ENCODE results near the gene CYP26B1.
A peak's percentile ranks its signal among the peaks of the same experiment; 100 is the strongest.

Gene CYP26B1

GRCh38 chr2:72141032-72141645 is 6.5 kb downstream of the CYP26B1 start:
- DNase-seq (ENCODE audit: low spot score) = no peak

DNA sequence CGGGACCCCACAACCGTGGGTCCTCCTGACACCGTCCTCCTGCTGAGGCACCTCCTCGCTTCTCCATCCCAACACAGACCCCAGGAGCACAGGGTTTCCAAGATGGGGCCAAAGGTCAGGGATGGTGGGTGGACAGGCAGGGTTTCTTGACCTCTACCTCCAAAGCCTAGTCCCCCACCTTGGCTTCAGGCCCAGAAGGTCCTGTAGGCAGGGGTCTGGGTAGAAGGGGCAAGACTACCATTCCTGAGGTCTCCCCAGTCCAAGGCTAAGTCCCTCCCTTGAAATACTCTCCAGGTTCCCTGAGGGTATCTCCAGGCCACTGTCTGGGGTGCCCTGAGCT is 7.1 kb downstream of the CYP26B1 start:
- DNase-seq (ENCODE audit: low spot score) = no peak

DNA sequence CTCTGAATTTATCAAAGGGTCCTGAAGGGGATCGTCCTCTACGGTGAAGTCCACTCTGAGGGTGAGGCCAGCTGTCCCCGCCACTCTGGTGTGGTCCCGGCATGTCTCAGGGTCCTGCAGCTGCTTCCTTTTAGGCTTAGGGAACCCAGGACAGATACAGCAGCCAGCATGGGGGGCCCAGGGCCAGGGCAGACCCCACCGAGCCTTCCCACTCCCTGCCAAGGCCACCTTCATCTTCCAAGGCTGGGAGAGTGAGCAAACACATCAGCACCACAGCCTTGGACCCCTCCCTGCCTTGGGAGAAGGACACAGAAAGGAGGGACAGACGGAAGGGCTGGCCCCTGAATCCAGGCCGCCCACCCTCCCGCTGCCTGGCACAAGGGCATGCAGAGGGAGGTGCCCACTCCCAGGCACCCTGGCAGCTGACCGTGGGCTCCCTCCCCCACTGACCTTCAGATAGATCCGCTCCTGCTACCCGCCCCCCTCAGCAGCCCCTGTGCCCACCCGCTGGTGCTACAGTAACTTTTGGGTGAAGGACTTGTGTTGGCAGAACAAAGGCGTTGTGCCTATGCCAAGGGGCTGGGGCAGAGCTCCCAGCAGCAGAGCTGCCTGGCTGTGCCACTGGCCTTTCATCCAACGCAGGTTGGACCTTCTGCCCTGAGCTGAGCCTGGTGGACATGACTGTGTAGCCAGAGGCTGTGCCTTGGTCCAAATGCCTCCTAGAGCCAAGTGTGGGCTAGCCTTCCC is 7.6 kb downstream of the CYP26B1 start:
- no peak for DNase-seq (ENCODE audit: low spot score)

DNA sequence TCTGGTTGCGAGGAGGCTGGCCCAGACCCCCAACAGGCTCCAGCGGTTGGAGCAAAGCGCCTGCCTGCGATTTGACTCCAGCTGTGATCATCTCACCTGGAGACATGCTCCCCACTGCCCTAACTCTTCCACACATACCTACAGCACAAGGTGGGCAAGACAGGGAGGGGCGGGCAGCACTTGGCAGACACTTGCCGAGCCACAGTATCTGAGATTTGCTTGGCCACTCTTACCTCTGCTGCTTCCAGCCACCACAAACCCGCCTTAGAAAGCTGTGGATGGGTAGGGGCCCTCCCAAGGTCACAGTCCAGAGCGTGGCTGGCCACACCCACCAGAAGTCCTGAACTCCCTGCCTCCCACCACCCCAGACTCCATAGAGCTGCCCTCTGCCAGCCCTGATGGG is 8.2 kb downstream of the CYP26B1 start:
- DNase-seq (ENCODE audit: low spot score) = no peak

GRCh38 chr2:72138921-72139381 is 8.7 kb downstream of the CYP26B1 start:
- no peak for DNase-seq (ENCODE audit: low spot score)

GRCh38 chr2:72138011-72138881 is 9.4 kb downstream of the CYP26B1 start:
- DNase-seq (ENCODE audit: low spot score) = no peak

DNA sequence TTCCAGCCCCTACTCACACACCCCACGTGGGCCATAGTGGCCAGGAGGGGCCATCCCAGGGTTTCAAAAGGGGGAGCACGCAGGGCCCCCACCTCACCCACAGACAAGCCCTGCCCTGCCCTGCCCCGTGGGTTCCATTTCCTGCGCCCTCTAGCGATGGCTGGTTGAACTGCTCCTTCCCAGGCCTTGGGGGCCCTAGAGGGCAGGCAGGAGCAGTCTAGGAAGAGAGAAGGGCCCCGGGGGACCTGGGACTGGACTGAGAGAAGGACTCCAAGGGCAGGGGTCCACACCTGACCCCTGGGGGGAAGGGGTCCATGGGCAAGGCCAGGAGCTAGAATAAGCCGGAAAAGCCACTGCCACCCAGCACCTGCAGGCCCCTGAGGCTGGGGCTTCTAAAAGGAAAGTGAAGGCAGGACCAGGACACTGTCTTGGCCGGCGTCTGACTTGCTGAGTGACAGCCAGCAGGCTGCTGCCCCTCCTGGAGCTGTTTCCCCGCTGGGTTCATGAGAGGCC is 10.1 kb downstream of the CYP26B1 start:
- peak; percentile 65 for DNase-seq (ENCODE audit: low spot score)

- DNase-seq (ENCODE audit: low spot score) = no peak
Observed at GRCh38 chr2:72136933-72137497, 10.6 kb downstream of the CYP26B1 start.

- DNase-seq (ENCODE audit: low spot score) = no peak
Observed at GRCh38 chr2:72136331-72136730, 11.3 kb downstream of the CYP26B1 start.

- no peak for DNase-seq (ENCODE audit: low spot score)
Observed at GRCh38 chr2:72135921-72136320, 11.7 kb downstream of the CYP26B1 start.

- DNase-seq (ENCODE audit: low spot score) = no peak
Observed at GRCh38 chr2:72134997-72135800, 12.5 kb downstream of the CYP26B1 start.

DNA sequence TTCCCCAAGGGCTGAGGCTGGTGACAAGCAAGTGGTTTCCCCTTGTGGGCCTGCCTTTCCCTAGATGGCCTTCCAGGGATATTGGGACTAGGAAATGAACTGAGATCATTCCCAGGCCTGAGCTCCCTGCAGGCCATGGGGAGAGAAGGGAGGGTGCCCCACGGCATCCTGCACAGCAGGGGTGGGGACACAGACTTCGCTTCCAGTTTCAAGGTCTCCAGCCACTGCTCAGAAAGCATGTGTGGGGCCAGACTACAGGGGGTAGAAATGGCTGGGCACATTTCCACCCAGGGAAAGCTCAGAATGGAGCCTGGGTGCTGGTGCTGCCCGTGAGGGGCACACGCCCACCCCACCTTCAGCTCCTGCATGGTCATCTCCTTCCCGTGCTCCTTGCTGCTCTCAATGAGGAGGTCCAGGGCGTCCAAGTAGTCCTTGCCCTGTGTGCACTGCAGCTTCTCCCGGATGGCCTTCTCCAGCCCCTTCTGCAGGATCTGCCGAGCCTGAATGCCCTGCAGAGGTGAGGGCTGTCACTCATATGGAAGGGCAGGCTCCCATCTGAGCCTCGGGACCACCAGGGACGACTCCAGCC is 13.2 kb downstream of the CYP26B1 start:
- DNase-seq (ENCODE audit: low spot score) = no peak

DNA sequence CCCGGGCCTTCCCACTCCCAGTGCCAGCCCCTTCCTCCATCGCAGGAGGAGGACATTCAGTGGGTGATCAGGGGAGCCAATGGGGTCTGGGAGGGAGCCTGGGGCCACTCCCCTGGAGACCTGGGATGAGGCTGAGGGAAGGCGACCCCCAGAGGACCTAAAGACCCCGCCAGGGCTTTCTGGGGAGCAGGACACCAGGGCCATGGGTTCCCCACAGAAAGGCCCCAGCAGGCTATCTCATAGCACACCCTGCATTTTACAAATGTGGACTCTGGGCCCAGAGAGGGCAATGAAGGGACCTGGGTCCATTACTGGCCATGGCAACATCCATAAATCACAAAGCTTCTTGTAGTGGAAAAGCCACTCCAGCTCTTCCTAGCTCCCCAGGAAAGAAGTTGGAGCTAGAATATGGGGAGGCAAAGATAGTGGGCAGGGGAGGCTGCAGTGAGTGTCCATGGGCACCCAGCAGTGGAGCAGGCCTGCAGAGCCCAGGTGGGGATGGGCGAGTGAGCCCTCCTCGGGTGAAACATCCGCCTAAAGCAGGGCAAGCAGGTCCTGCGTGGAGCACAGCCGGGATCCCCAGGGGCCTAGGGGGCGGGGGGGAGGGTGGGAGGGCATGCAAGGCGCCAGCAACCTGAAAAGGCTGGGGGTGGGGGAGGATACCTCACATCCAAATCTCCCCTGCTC is 13.8 kb downstream of the CYP26B1 start:
- no peak for DNase-seq (ENCODE audit: low spot score)

DNA sequence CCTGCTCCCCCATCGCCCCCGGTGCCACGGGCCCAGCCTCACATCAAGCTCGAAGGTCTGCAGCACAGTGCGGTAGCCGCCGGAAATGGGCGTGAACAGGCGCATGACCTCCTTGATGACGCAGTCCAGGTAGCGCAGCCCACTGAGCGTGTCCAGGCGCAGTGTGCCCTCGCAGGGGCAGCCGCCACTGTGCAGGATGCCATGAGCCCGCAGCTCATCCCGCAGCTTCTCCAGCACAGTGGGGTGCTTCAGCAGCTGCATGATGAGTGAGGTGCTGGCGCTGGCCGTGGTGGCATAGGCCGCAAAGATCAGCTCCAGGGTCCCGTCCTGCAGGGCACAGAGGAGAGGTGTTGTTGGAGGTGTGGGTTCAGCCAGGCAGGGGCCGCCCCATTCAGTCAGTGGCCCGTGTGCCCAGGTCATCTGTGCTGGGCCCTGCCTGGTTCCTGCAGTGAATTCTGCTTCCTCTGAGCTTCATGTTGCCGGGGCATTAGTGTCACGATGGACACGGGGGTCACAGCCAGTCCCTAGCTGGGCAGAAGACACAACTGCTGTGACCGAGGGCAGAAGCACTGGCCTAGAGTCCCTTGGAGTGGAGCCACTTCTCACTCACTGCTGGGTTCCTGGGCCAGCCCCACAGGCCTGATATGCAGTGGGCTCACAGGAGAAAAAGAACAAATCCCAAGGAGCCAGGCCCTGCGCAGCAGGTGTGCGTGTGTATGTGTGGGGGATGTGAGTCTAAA is 14.5 kb downstream of the CYP26B1 start:
- DNase-seq (ENCODE audit: low spot score) = no peak

DNA sequence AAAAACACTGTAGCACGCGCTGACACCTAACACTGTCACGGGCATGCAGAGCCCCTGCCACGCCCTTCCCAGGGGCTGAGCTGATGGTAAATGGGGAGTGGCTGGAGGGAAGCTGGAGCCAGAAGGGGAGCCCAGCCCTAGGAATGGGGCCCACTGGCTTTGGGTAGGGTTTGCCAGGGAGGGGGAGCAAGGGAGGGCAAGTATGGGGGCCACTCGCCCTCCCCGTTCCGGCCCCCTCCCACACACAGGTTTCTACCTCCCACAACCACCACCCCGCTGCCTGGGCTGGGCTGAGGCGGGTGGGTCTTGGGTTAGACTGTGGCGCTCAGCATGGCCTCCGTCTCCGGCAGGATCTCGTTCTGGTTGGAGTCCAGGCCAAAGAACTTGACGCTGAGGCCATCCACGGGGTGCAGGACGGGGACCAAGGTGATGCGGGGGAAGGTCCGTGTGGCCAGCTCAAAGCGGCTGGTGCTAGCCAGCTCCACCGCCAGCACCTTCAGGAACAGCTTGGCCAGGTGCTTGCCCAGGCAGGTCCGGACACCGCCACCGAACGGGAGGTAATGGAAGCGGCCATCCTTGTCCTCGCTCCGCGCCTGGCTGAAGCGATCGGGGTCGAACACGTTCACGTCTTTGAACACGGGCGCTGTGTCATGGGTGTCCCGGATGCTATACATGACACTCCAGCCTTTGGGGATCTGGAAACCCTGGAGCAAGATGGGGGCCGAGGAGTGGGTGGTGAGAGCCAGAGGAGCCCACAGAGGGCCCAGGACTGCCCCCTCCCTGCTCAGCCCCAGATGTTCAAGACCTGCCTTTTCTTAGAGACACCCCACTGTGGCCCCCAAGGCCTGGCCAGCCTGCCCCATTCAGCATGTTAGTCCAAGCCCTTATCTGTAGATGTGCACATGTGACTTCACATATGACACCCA is 15.5 kb downstream of the CYP26B1 start:
- DNase-seq (ENCODE audit: low spot score) = no peak

- no peak for DNase-seq (ENCODE audit: low spot score)
Observed at GRCh38 chr2:72131371-72131891, 16.2 kb downstream of the CYP26B1 start.

GRCh38 chr2:72130659-72131360 is 16.9 kb downstream of the CYP26B1 start:
- DNase-seq (ENCODE audit: low spot score) = no peak

Data from hematopoietic multipotent progenitor cell treated with erythropoietin and hydrocortisone succinate and interleukin-3 and kit ligand, for 15 days (in vitro differentiated cells).